ENCODE data around the gene CALD1. TPM values are rescaled to one million over a fixed set of nuclear protein-coding genes. Genes with fewer than 3 reads are reported as not detected.

The CALD1 gene
- total RNA-seq, 6 donors from 2014 or later: 98.6 to 156 (median 124) TPM

DNA sequence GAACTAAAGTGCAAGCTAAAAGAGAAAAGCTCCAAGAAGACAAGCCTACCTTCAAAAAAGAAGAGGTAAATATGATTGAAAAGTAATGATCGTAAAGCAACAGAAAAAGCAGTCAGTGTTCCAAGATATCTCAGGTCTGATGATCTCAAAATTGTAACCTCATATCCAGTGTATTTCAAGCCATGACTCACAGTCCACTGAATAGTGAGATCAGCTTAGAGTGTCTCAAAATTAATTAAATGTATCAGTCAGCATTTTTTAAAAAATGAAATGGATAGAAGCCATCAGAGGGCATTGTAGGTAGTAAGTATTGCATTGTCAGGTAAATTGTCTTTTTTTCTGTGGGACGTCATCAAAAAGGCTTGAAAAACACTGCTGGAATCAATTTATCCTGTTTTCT is 156.3 kb downstream of the CALD1 start:
- H3K36me3 ChIP-seq: peaks cover 0 to 41% (median 0%) of the 10 kb centered on the region in 4 donors
- no peak overlapping the region for H3K27ac ChIP-seq
- WGBS, 2 donors: 89 to 90% methylated on average over 2 of the region's 2 CpGs
- no peaks in the 10 kb centered on the region for H3K9me3 ChIP-seq
- peaks cover 0 to 12% (median 4%) of the 10 kb centered on the region in 4 donors for H3K4me1 ChIP-seq
- no peak overlapping the region for H3K4me3 ChIP-seq
- no peak for DNase-seq
- H3K27me3 ChIP-seq: no peaks in the 10 kb centered on the region
- TF ChIP-seq EP300 (IDR thresholded peaks at IDR 0.05) (no peak), POLR2A (IDR thresholded peaks at IDR 0.05) (no peak), POLR2AphosphoS5 (IDR thresholded peaks at IDR 0.05) (no peak)
- TF ChIP-seq, protein P1, sequence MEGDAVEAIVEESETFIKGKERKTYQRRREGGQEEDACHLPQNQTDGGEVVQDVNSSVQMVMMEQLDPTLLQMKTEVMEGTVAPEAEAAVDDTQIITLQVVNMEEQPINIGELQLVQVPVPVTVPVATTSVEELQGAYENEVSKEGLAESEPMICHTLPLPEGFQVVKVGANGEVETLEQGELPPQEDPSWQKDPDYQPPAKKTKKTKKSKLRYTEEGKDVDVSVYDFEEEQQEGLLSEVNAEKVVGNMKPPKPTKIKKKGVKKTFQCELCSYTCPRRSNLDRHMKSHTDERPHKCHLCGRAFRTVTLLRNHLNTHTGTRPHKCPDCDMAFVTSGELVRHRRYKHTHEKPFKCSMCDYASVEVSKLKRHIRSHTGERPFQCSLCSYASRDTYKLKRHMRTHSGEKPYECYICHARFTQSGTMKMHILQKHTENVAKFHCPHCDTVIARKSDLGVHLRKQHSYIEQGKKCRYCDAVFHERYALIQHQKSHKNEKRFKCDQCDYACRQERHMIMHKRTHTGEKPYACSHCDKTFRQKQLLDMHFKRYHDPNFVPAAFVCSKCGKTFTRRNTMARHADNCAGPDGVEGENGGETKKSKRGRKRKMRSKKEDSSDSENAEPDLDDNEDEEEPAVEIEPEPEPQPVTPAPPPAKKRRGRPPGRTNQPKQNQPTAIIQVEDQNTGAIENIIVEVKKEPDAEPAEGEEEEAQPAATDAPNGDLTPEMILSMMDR (IDR thresholded peaks at IDR 0.05): no peak
- ATAC-seq (ENCODE audit: low FRiP score in 2 of 2): peak in 1 of 2 donors; percentile 63

DNA sequence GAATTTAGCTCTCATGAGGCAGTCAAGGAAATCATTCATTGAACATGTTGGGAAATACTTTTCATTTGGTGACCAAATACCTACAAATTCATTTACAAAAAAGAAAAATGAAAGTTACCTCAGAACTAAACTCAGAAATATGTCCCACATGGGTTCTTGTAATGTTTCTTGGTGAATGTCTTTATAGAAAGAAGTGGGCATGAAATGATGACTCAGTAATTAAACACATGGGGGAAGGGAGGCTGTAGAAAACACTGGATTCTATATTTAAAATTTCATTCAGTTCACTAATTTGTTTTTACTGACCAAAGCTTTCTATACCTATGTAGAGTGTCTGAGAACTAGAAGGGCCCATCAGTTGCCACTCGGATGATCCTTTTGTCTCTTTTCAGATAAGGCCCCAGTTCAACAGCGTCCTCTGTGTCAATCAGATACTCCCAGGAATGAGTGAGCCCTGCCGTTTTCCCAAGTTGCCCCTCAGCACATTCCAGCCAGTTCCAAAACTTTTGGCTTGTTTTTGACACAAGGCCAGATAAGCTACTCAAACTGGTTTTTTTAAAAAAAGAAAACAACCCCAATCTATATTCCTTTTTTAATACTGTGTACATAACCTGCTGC is 157.6 kb downstream of the CALD1 start:
- H3K4me3 ChIP-seq: no peak overlapping the region
- TF ChIP-seq, protein P1 (IDR thresholded peaks at IDR 0.05): no peak
- TF ChIP-seq POLR2A (IDR thresholded peaks at IDR 0.05) (no peak), POLR2AphosphoS5 (IDR thresholded peaks at IDR 0.05) (no peak), EP300 (IDR thresholded peaks at IDR 0.05) (no peak)
- H3K27me3 ChIP-seq: no peaks in the 10 kb centered on the region
- WGBS, 2 donors: 71 to 72% methylated on average over 3 of the region's 3 CpGs
- no peak overlapping the region for H3K27ac ChIP-seq
- no peak for ATAC-seq (ENCODE audit: low FRiP score in 2 of 2)
- peaks cover 0 to 3% (median under 1%) of the 10 kb centered on the region in 4 donors for H3K4me1 ChIP-seq
- no peaks in the 10 kb centered on the region for H3K9me3 ChIP-seq
- H3K36me3 ChIP-seq: peaks cover 0 to 41% (median 0%) of the 10 kb centered on the region in 4 donors
- no peak for DNase-seq

DNA sequence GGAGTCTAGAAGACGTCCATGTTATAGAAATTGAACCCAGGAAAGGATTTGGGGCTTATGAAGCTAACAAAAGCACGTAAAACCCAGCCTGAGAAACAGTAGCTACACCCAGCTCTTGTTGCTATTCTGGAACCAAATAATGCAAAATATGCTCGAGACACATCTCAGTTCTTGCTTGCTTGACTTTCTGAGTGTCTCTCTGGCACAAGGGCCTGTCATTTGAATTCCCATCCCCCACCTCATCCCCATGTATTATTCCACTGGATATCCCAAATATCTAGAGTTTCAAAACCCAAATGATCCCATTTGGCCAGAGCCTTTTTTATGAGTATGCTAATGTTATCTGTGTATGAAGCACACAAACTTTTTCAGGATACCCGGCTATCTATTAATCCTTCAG is 158.7 kb downstream of the CALD1 start:
- ATAC-seq (ENCODE audit: low FRiP score in 2 of 2): no peak
- Histone ChIP-seq H3K4me1 (peaks cover 0 to 2% (median 0%) of the 10 kb centered on the region in 4 donors), H3K27ac (no peak overlapping the region), H3K4me3 (no peak overlapping the region), H3K36me3 (peaks cover 0 to 32% (median 0%) of the 10 kb centered on the region in 4 donors), H3K27me3 (no peaks in the 10 kb centered on the region), H3K9me3 (no peaks in the 10 kb centered on the region)
- no peak for DNase-seq
- TF ChIP-seq, protein P1 (IDR thresholded peaks at IDR 0.05): no peak
- TF ChIP-seq POLR2AphosphoS5 (IDR thresholded peaks at IDR 0.05): no peak
- TF ChIP-seq EP300 (IDR thresholded peaks at IDR 0.05): no peak
- TF ChIP-seq POLR2A (IDR thresholded peaks at IDR 0.05): no peak
- WGBS, 2 donors: 83 to 88% methylated on average over 4 of the region's 4 CpGs

DNA sequence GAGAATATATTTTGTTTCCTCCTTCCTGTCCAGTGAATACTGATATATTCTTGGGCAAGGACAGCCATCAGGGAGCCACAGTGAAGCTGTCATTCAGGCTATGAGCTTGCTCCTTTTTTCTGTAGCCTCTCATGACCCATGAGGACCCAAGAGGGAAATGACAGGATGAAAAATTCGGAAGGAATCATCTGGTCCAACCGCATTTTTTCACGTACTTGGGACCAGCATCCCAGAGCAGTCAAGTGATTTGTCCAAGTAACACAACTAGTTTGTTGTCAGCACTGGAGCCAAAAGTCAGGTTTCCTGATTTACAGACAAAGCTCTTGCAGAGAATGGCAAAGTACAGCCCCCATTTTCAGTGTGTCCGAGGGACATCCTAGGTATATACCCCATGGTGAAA is 159.7 kb downstream of the CALD1 start:
- TF ChIP-seq POLR2AphosphoS5 (IDR thresholded peaks at IDR 0.05): no peak
- no peak for TF ChIP-seq EP300 (IDR thresholded peaks at IDR 0.05)
- TF ChIP-seq POLR2A (IDR thresholded peaks at IDR 0.05): no peak
- TF ChIP-seq, protein P1 (IDR thresholded peaks at IDR 0.05): no peak
- 77 to 81% methylated on average over 4 of the region's 4 CpGs for WGBS, 2 donors
- Histone ChIP-seq H3K9me3 (no peaks in the 10 kb centered on the region), H3K27ac (no peak overlapping the region), H3K36me3 (peaks cover 0 to 22% (median 0%) of the 10 kb centered on the region in 4 donors), H3K27me3 (no peaks in the 10 kb centered on the region), H3K4me1 (no peaks in the 10 kb centered on the region), H3K4me3 (no peak overlapping the region)
- ATAC-seq (ENCODE audit: low FRiP score in 2 of 2) (no peak), DNase-seq (no peak)

DNA sequence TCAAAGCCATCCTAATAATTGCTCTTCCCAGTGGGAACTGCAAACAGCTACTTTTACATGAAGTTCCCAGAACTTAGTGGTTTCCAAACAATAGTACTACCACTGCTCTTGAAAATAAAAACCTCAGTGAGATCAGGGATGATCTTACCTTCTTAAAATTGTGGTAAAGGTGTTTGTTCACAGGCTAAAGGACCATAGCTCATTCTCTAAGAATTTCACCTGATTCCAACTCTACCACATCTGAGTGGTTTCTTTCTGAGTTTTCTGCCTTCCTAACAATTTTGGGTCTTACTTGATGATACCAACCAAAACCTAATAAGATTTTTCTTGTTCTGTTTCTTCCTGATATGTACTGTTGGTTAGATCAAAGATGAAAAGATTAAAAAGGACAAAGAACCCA is 161.3 kb downstream of the CALD1 start:
- no peaks in the 10 kb centered on the region for H3K27me3 ChIP-seq
- no peak for DNase-seq
- no peak for ATAC-seq (ENCODE audit: low FRiP score in 2 of 2)
- no peaks in the 10 kb centered on the region for H3K4me1 ChIP-seq
- peaks cover 0 to 8% (median 0%) of the 10 kb centered on the region in 4 donors for H3K36me3 ChIP-seq
- no peaks in the 10 kb centered on the region for H3K9me3 ChIP-seq
- H3K4me3 ChIP-seq: no peak overlapping the region
- TF ChIP-seq, protein P1 (IDR thresholded peaks at IDR 0.05): no peak
- no peak for TF ChIP-seq EP300 (IDR thresholded peaks at IDR 0.05)
- no peak for TF ChIP-seq POLR2AphosphoS5 (IDR thresholded peaks at IDR 0.05)
- no peak for TF ChIP-seq POLR2A (IDR thresholded peaks at IDR 0.05)
- no peak overlapping the region for H3K27ac ChIP-seq

Measured in upper lobe of left lung (tissue), 6 donors.